BJ (cell line): ENCODE results near the gene KLRD1. TPM values are rescaled to one million over a fixed set of nuclear protein-coding genes. Genes with fewer than 3 reads are reported as not detected.

ENCODE experiments used
- CTCF ChIA-PET: fragments of 350-600 bp; formaldehyde crosslinking; extraction: SDS; loops from one replicate; lab custom pipeline; 2021; ENCODE audit warnings: antibody characterized with exemption, inconsistent platforms; lab: Yijun Ruan, JAX
- POLR2A ChIA-PET: fragments of 300-600 bp; sonication (Branson Sonifier 250); formaldehyde crosslinking; extraction: SDS; loops from one replicate; lab custom pipeline; 2021; ENCODE audit warnings: antibody characterized with exemption; lab: Charles Lee
- DNase-seq: peaks from one replicate; pipeline ENCODE4 v3.0.0-alpha.2; 2011; ENCODE audit warnings: low read depth
- H3K27me3 ChIP-seq: 2 replicates; pipeline ENCODE4 v1.6.0; 2011; ENCODE audit warnings: low read length; ENCODE audit not compliant: control insufficient read depth, insufficient read depth
- H3K36me3 ChIP-seq: 2 replicates; pipeline ENCODE4 v1.5.1; 2011; ENCODE audit warnings: low read length; ENCODE audit not compliant: control insufficient read depth, insufficient read depth
- H3K4me3 ChIP-seq: 2 replicates; pipeline ENCODE4 v1.5.1; 2011; ENCODE audit warnings: low read depth, mild to moderate bottlenecking, control low read depth, low read length
- polyA plus RNA-seq: library from polyadenylated mRNA; depleted of rRNA; stranded (reverse); fragments of >200 nt; gene quantifications from 2 replicates; pipeline ENCODE4 v1.2.3, GENCODE V29; 2011
- TF ChIP-seq, protein P1 (sequence below): IDR thresholded peaks from 2 replicates; pipeline ENCODE4 v1.5.1; 2011; ENCODE audit warnings: low read depth, mild to moderate bottlenecking, control low read depth, inconsistent platforms, low read length, moderate library complexity; ENCODE audit not compliant: insufficient read depth

Gene KLRD1
- polyA plus RNA-seq, 1 experiment = 0.13 TPM

DNA sequence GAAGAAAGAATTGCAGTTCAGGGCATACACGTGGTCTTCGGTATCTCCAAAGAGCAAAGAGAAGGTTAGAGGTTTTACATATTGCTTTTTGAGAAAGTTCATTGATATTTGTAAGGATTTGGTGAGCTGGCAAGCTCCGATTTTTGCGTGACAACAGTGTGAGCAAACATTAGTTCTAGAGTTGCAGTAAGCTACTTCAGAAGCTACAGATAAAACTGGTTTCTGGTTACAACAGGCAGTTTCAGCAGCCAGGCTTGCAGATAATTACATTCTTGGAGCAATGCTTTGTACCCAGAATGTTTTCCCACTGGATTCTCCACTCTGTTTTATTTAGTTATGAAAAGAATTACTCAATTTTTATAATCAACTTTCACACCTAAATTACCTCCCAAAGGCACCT is 54.0 kb downstream of the KLRD1 start:
- ChIA-PET POLR2A (no interaction called here), CTCF (interaction anchor here (0.7 kb wide), 1 partner anchor 20 kb away, joined by 3 read pairs; no protein-coding TSS in a partner anchor)
- no peaks in the 10 kb centered on the region for H3K36me3 ChIP-seq
- DNase-seq = no peak
- no peaks in the 10 kb centered on the region for H3K27me3 ChIP-seq
- TF ChIP-seq, protein P1, sequence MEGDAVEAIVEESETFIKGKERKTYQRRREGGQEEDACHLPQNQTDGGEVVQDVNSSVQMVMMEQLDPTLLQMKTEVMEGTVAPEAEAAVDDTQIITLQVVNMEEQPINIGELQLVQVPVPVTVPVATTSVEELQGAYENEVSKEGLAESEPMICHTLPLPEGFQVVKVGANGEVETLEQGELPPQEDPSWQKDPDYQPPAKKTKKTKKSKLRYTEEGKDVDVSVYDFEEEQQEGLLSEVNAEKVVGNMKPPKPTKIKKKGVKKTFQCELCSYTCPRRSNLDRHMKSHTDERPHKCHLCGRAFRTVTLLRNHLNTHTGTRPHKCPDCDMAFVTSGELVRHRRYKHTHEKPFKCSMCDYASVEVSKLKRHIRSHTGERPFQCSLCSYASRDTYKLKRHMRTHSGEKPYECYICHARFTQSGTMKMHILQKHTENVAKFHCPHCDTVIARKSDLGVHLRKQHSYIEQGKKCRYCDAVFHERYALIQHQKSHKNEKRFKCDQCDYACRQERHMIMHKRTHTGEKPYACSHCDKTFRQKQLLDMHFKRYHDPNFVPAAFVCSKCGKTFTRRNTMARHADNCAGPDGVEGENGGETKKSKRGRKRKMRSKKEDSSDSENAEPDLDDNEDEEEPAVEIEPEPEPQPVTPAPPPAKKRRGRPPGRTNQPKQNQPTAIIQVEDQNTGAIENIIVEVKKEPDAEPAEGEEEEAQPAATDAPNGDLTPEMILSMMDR = no peak
- no peak overlapping the region for H3K4me3 ChIP-seq

DNA sequence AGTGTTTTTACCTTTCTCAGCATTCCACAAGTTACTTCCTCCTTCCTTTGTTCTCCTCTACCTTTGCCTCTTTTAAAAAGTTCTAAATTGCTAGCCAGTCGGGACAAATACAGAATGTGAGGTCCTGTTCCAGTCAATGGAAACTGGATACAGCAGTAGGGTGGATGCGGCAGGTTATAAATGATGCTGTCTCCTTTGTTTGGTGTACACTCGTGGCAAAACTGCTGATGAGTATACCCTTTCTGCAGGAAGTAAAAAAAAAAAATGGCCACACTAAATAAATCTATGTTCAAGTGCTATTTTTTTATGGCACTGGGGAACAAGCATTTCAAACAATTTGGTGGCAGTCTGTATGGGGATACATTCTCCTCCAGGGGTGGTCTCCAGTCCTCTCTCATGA is 54.7 kb downstream of the KLRD1 start:
- ChIA-PET CTCF (no interaction called here), POLR2A (no interaction called here)
- H3K27me3 ChIP-seq = no peaks in the 10 kb centered on the region
- no peak overlapping the region for H3K4me3 ChIP-seq
- TF ChIP-seq, protein P1 = no peak
- H3K36me3 ChIP-seq = no peaks in the 10 kb centered on the region
- no peak for DNase-seq

DNA sequence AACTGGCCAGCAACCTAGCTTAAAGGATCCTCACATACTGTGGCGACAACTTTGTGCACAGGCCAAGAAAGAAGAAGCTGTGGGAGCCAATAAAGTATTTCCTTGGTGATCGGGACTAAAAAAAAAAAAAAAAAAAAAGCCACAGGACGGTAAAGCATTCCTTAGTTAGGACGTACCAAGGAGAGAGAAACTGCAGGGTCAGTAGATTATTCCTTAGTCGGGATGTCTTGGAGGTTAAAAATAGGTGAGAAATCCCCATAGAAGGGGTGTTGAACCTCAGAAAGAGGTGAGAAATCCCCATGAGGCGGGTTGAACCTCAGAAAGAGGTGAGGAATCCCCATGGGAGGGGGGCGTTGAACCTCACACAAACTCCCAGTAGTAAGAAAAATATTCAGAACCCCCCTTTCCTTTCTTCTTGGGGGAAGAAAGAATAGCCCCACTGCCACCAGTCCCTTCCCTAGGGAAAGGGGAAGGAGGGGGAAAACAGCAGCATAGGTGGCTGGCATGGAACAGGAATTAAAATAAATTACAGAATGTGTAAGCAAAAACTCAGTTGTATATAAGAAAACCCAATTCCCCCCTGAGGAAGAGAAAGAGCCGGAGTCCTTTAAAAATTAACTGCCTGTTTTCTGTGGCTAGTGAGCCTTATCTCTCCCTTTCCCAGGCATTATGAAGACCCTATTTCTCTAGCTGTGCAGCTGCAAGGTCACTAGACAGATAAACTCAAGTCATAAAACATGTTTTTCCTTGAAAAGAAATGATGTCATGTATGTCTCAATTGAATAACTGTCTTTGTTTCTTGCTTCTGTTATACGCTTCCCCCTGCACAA is 55.4 kb downstream of the KLRD1 start:
- Histone ChIP-seq H3K36me3 (no peaks in the 10 kb centered on the region), H3K4me3 (no peak overlapping the region), H3K27me3 (no peaks in the 10 kb centered on the region)
- DNase-seq = no peak
- POLR2A ChIA-PET = no interaction called here
- TF ChIP-seq, protein P1 = no peak
- CTCF ChIA-PET = interaction anchor here (0.6 kb wide), 1 partner anchor 12 kb away, joined by 3 read pairs; no protein-coding TSS in a partner anchor

DNA sequence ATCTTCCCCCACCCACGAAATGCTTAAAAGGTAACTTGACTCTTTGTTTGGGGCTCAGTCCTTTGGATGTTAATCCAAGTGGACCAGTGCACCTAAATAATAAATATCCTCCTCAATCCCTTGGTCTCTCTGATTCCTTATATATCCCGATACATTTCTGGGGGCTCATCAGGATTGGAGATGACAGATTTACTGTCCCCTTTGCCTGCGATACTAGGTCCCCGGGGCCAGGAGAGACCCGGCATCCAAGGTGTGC is 55.9 kb downstream of the KLRD1 start:
- Histone ChIP-seq H3K4me3 (no peak overlapping the region), H3K36me3 (no peaks in the 10 kb centered on the region), H3K27me3 (no peaks in the 10 kb centered on the region)
- POLR2A ChIA-PET = no interaction called here
- TF ChIP-seq, protein P1 = no peak
- CTCF ChIA-PET = interaction anchor here (0.6 kb wide), 1 partner anchor 13 kb away, joined by 3 read pairs; no protein-coding TSS in a partner anchor
- DNase-seq = no peak

DNA sequence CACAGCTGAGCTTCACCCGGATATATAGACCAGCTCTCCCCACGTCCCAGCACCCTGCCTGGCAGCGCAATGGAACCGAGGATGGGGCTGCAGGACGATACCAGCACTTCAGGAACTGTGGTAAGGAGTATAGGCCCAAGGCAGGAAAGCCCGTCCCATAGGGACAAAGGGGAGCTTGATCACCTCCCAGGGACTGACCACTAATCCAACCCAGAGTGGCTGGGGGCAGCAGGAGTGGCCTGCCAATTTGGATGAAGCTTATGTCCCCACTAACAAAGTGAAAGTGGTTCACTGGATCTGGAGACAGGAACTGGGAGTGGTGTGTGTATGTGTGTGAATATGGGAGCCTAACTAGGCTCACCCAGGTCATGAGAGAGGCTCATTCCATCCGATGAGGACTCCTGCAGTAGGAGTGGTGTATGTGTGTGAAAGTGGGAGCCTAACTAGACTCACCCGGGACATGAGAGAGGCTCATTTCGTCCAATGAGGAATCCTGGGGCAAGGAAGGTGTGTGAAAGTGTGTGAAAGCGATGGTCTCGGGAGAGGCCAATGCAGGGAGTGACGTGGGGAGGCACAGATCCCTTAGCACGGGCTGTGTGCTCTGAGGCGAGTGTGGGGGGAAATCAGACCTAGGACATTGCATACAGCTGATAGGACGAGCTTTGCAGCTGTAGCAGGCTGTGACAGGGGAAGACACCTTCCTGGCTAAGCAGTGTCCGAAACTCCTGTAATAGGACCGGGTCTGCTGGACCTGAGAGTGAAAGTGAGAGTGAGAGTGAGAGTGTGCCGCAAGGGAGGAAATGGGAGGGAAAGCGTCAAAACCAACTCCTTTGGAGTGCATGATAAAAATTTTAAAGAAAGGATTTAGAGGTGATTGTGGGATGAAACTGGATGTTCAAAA is 56.5 kb downstream of the KLRD1 start:
- no peaks in the 10 kb centered on the region for H3K36me3 ChIP-seq
- no peaks in the 10 kb centered on the region for H3K27me3 ChIP-seq
- ChIA-PET CTCF (no interaction called here), POLR2A (interaction anchor here (0.6 kb wide), 4 partner anchors 23 to 332 kb away, joined by 3 to 7 read pairs (median 4); no protein-coding TSS in a partner anchor)
- DNase-seq = no peak
- H3K4me3 ChIP-seq = peak overlapping the region; percentile 49
- TF ChIP-seq, protein P1 = no peak
